ENCODE data around the gene RPUSD1.
"Not testable (repeated sequence)": the region's sequence is repeated elsewhere in the genome, so short reads cannot be mapped to it uniquely, and the experiment has no call there.

The RPUSD1 gene

GRCh38 chr16:787978-788398 is at the start of gene RPUSD1:
Gene RPUSD1 (minus strand): TSS chr16:788381. CDS start chr16:787737, 644 bp downstream.
- DNase-seq (ENCODE audit: low read depth in 1 of 2, low spot score in 1 of 2), result no peak

GRCh38 chr16:836822-837221 is 48.6 kb upstream of the RPUSD1 start:
- DNase-seq (ENCODE audit: low read depth in 1 of 2, low spot score in 1 of 2), result not testable (repeated sequence)

- DNase-seq (ENCODE audit: low read depth in 1 of 2, low spot score in 1 of 2), result no peak
Observed at GRCh38 chr16:836221-836620, 48.0 kb upstream of the RPUSD1 start.

DNA sequence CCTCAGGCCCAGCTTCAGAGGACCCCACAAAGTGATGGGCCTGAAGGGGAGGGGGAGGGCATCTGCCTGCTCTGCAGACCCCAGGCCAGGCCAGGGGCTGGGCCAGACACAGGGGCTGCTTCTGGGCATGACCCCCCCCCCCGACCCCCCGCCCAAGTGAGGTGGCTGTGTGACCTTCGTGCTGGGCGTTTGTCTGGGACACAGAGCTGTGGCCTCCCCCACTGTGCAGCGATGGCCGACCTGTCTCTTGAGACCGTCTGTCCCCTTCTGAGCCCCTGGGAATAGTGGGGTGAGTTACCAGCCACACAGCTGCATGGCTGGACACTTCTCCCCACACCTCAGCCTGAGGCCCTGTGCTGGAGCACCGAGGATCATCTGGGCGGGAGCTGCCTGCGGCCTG is 47.2 kb upstream of the RPUSD1 start:
- DNase-seq (ENCODE audit: low read depth in 1 of 2, low spot score in 1 of 2), result no peak

GRCh38 chr16:833411-833810 is 45.2 kb upstream of the RPUSD1 start:
- no peak for DNase-seq (ENCODE audit: low read depth in 1 of 2, low spot score in 1 of 2)

- DNase-seq (ENCODE audit: low read depth in 1 of 2, low spot score in 1 of 2), result no peak
Observed at GRCh38 chr16:832652-833336, 44.6 kb upstream of the RPUSD1 start.

GRCh38 chr16:831571-832413 is 43.6 kb upstream of the RPUSD1 start:
- DNase-seq (ENCODE audit: low read depth in 1 of 2, low spot score in 1 of 2), result no peak

- no peak for DNase-seq (ENCODE audit: low read depth in 1 of 2, low spot score in 1 of 2)
Observed at GRCh38 chr16:830871-831570, 42.8 kb upstream of the RPUSD1 start.

- DNase-seq (ENCODE audit: low read depth in 1 of 2, low spot score in 1 of 2), result no peak
Observed at GRCh38 chr16:830107-830870, 42.1 kb upstream of the RPUSD1 start.

- DNase-seq (ENCODE audit: low read depth in 1 of 2, low spot score in 1 of 2), result no peak
Observed at GRCh38 chr16:828891-829290, 40.7 kb upstream of the RPUSD1 start.

GRCh38 chr16:827513-827912 is 39.3 kb upstream of the RPUSD1 start:
- DNase-seq (ENCODE audit: low read depth in 1 of 2, low spot score in 1 of 2), result no peak

DNA sequence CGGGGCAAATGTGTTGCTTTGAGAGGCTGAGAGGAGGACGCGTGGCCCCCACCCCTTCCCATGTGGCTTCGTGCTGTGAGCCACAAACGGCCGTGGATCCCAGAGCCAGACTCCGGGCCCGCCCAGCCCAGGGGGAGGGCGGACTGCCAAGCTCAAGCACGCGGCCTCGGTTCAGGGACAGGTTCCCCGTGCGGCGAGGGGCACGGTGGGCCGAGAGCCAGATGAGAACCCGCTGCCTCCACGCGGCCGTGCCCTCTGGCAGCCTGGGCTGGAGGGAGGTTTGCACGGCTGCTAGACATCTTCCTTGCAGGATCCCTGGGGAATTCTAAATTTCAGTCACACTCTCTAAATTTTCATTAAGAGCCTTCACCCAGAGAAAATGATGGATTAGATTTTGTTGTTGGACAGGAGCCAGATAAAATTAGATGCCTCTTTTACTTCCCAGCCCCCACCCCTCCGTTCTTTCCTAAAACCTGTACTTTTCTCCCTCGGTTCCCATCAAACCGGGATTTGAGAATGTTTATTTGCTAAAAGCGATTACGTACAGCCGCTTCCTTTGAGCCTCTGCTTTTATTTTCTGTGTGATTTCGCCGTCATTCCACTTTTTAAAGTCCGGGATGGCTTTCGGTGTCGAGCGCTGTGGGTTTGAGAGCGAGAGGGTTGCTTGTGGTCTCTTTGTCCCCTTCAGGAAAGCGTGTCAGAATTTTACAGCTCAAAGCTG is 37.3 kb upstream of the RPUSD1 start:
- DNase-seq (ENCODE audit: low read depth in 1 of 2, low spot score in 1 of 2), result no peak

- DNase-seq (ENCODE audit: low read depth in 1 of 2, low spot score in 1 of 2), result no peak
Observed at GRCh38 chr16:824601-825000, 36.4 kb upstream of the RPUSD1 start.

- no peak for DNase-seq (ENCODE audit: low read depth in 1 of 2, low spot score in 1 of 2)
Observed at GRCh38 chr16:824194-824593, 36.0 kb upstream of the RPUSD1 start.

GRCh38 chr16:822909-823297 is 34.7 kb upstream of the RPUSD1 start:
- DNase-seq (ENCODE audit: low read depth in 1 of 2, low spot score in 1 of 2), result no peak

GRCh38 chr16:822174-822908 is 34.2 kb upstream of the RPUSD1 start:
- no peak for DNase-seq (ENCODE audit: low read depth in 1 of 2, low spot score in 1 of 2)

DNA sequence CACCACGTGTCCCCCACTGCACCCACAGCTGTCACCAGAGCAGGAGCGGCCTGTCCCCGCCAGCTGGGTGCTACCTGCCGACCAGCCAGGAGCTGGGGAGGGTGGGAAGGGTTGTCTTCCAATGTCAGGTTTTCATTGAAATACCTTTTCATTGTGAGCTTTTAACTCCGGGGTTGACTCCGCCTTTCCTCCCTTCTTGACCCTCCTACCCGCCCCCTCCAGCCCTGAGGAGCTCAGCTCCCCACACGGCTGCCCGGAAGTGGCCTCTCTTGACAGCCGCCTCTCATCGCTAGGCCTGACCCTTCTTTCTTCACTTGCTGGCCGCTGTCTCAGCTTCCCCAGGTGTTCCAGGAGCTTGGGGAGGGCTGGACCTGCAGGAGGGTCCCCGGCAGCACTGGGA is 33.6 kb upstream of the RPUSD1 start:
- no peak for DNase-seq (ENCODE audit: low read depth in 1 of 2, low spot score in 1 of 2)

DNA sequence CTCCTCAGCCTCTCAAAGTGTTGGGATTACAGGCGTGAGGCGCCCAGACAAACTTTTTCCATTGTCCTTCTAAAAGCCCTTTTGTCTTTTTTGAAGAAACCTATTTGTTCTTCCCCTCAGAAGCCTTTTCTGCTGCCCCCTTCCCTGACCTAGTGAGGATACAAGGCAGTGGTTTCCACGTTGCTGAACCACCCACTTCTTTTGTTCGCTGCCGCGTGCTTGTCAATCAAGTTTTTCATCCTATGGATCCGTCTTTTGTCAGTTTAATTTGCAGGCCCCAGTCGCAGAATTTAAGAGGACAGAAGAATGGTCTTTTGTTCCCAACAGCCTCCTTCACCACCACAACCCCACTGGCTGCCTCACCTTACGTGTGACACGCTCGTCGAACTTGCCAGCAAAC is 32.6 kb upstream of the RPUSD1 start:
- no peak for DNase-seq (ENCODE audit: low read depth in 1 of 2, low spot score in 1 of 2)

DNA sequence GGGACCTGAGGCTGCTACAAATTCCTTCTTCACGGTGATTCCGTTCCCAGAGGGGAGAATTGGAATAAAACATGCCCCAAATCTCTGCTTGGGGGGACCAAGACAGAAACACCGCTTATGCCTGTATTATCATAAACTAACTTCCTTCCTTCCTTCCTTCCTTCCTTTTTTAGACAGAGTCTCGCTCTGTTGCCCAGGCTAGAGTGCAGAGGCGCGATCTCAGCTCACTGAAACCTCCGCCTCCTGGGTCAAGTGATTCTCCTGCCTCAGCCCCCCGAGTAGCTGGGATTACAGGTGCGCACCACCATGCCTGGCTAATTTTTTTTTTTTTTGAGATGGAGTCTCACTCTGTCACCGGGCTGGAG is 31.8 kb upstream of the RPUSD1 start:
- not testable (repeated sequence) for DNase-seq (ENCODE audit: low read depth in 1 of 2, low spot score in 1 of 2)
